Adrenal gland (tissue), 5 donors: ENCODE results near the gene FBXL7.

Experiments
- CTCF ChIP-seq, 6 experiments: fragments of 450-650 bp in 4 of 6; fragments of 200-600 bp in 2 of 6; sonication (generic) in 1 of 6; IDR thresholded peaks; 1 replicate in 5 of 6; 2 replicates in 1 of 6; pipeline versions ENCODE4 v1.5.1 to v1.8.0; 2016 to 2021; ENCODE audit warnings: antibody characterized with exemption in 6 of 6, mild to moderate bottlenecking in 2 of 6, moderate library complexity in 1 of 6
- POLR2A ChIP-seq, 2 donors: fragments of 450-650 bp; IDR thresholded peaks; one replicate each; pipeline ENCODE4 v1.6.1; 2017; ENCODE audit warnings: antibody characterized with exemption in 2 of 2, mild to moderate bottlenecking in 2 of 2, moderate library complexity in 1 of 2
- donor health status: DM: no; HTN: no; CAD: no.

GRCh38 chr5:15885156-15885555, 385.2 kb downstream of the FBXL7 start:
- TF ChIP-seq CTCF (IDR thresholded peaks at IDR 0.05) (no peak), POLR2A (IDR thresholded peaks at IDR 0.05) (no peak)
